Sigmoid colon (tissue), 4 donors: ENCODE data around the gene AK1.

Source experiments
- CTCF ChIP-seq, 4 experiments: fragments of 450-650 bp in 3 of 4; fragments of 200-600 bp in 1 of 4; IDR thresholded peaks; one replicate each; pipeline ENCODE4 v1.5.1; 2016 to 2019; ENCODE audit warnings: antibody characterized with exemption in 4 of 4, mild to moderate bottlenecking in 3 of 4, moderate library complexity in 2 of 4
- EP300 ChIP-seq, 4 donors: sonication (generic); formaldehyde crosslinking; IDR thresholded peaks; one replicate each; pipeline ENCODE4 v1.6.1; 2017; ENCODE audit warnings: antibody characterized with exemption in 4 of 4
- POLR2A ChIP-seq, 2 donors: fragments of 450-650 bp; IDR thresholded peaks; one replicate each; pipeline ENCODE4 v1.6.1; 2016; ENCODE audit warnings: antibody characterized with exemption in 2 of 2, mild to moderate bottlenecking in 2 of 2, moderate library complexity in 2 of 2
- POLR2AphosphoS5 ChIP-seq, 4 donors: sonication (generic); formaldehyde crosslinking; IDR thresholded peaks; one replicate each; pipeline ENCODE4 v1.6.1; 2017; ENCODE audit warnings: antibody characterized with exemption in 4 of 4

- TF ChIP-seq CTCF (IDR thresholded peaks at IDR 0.05) (no peak), POLR2A (IDR thresholded peaks at IDR 0.05) (no peak), EP300 (IDR thresholded peaks at IDR 0.05) (no peak), POLR2AphosphoS5 (IDR thresholded peaks at IDR 0.05) (peak in 3 of 4 donors; percentile 46 to 55 (median 49))
These were observed 23.2 kb downstream of the AK1 start, which contains the start of gene ENG for GRCh38 chr9:127854184-127854806.
